Esophagus squamous epithelium (tissue), 4 donors: Measurements from ENCODE around the gene STAT2.

ENCODE experiments used
- POLR2A ChIP-seq, 4 donors: fragments of 450-650 bp; IDR thresholded peaks; one replicate each; pipeline ENCODE4 v1.6.1; 2017; ENCODE audit warnings: antibody characterized with exemption in 4 of 4, mild to moderate bottlenecking in 4 of 4, moderate library complexity in 3 of 4
- TF ChIP-seq, protein P1 (sequence below), 6 experiments: fragments of 450-650 bp in 4 of 6; fragments of 200-600 bp in 2 of 6; sonication (generic) in 2 of 6; IDR thresholded peaks; one replicate each; pipeline ENCODE4 v1.5.1; 2016 to 2019; ENCODE audit warnings: antibody characterized with exemption in 6 of 6, mild to moderate bottlenecking in 4 of 6, moderate library complexity in 4 of 6

DNA sequence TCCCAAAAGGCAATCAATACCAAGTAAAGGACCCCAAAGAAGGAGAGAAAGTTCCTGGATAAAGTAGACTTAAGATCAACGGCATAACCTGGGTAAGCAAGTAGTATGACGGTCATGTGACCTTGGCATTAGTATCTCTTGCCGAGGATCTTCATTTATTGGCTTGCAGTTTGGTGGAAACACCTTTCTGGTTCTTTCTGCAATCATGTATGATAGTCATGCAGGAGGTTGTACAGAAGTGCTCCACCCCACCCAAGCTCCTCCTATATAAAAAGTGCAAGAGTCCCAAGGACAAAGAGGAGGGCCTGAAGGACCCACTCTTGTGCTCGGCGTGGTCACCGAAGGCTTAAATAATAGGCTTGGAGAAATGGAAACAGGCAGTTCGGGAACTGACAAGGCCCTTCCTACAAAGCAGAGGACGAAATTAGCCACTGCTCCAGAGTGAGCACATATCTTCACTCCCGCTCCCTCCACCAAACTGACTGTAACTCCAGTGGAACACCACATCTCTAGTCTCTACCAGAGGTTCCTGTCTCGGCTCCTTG is 60.5 kb downstream of the STAT2 start:
- TF ChIP-seq, protein P1, sequence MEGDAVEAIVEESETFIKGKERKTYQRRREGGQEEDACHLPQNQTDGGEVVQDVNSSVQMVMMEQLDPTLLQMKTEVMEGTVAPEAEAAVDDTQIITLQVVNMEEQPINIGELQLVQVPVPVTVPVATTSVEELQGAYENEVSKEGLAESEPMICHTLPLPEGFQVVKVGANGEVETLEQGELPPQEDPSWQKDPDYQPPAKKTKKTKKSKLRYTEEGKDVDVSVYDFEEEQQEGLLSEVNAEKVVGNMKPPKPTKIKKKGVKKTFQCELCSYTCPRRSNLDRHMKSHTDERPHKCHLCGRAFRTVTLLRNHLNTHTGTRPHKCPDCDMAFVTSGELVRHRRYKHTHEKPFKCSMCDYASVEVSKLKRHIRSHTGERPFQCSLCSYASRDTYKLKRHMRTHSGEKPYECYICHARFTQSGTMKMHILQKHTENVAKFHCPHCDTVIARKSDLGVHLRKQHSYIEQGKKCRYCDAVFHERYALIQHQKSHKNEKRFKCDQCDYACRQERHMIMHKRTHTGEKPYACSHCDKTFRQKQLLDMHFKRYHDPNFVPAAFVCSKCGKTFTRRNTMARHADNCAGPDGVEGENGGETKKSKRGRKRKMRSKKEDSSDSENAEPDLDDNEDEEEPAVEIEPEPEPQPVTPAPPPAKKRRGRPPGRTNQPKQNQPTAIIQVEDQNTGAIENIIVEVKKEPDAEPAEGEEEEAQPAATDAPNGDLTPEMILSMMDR (IDR thresholded peaks at IDR 0.05): no peak
- no peak for TF ChIP-seq POLR2A (IDR thresholded peaks at IDR 0.05)
